Chondrocyte (in vitro differentiated cells): ENCODE results near the gene LRRC9. TPM values are rescaled to one million over a fixed set of nuclear protein-coding genes. Genes with fewer than 3 reads are reported as not detected.

Source experiments
- DNase-seq: peaks from one replicate; pipeline ENCODE4 v3.0.0; 2021; ENCODE audit warnings: mixed read lengths, low spot score
- H3K27ac Mint-ChIP-seq: one replicate; pipeline ENCODE4 v1.8.0; 2021; ENCODE audit warnings: mild to moderate bottlenecking, moderate library complexity, mixed read lengths; ENCODE audit not compliant: unreplicated experiment
- H3K27me3 Mint-ChIP-seq: 2 replicates; pipeline ENCODE4 v1.8.0; 2021; ENCODE audit warnings: low read depth, mixed read lengths
- H3K36me3 Mint-ChIP-seq: 2 replicates; pipeline ENCODE4 v1.8.0; 2021; ENCODE audit warnings: low read depth, mixed read lengths
- H3K4me1 Mint-ChIP-seq: 2 replicates; pipeline ENCODE4 v1.8.0; 2021; ENCODE audit warnings: low read depth, mild to moderate bottlenecking, mixed read lengths
- H3K4me3 Mint-ChIP-seq: one replicate; pipeline ENCODE4 v1.8.0; 2021; ENCODE audit warnings: mild to moderate bottlenecking, moderate library complexity, mixed read lengths; ENCODE audit not compliant: unreplicated experiment
- H3K9me3 Mint-ChIP-seq: 2 replicates; pipeline ENCODE4 v1.8.0; 2021; ENCODE audit warnings: low read depth, mixed read lengths
- total RNA-seq: library from RNA; stranded (reverse); gene quantifications from 3 replicates; pipeline ENCODE4 v1.2.1, GENCODE V29; 2021
- TF ChIP-seq, protein P1 (sequence below): fragments of 200-600 bp; sonication (generic); IDR thresholded peaks from 2 replicates; pipeline ENCODE4 v1.5.0; 2021; ENCODE audit warnings: antibody characterized with exemption, mild to moderate bottlenecking, moderate library complexity

Gene LRRC9
- total RNA-seq, 1 donor from 2014 or later: not detected

DNA sequence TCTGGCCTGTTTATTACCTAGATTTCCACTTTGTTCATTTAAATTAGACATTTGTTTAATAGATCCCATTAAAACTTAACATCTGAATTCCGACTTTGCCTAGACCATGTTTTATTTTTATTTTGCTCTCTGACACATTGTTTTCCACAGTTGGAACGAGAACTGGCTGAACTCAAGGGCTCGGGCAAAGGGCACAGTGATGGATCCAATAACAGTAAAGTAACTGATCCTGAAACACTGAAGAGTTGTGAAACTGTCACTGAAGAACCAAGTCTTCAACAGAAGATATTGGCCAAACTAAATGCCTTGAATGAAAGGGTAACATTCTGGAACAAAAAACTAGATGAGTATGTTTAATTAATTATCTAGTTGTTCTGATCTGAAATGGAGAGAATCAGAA is 39.7 kb downstream of the LRRC9 start:
- TF ChIP-seq, protein P1, sequence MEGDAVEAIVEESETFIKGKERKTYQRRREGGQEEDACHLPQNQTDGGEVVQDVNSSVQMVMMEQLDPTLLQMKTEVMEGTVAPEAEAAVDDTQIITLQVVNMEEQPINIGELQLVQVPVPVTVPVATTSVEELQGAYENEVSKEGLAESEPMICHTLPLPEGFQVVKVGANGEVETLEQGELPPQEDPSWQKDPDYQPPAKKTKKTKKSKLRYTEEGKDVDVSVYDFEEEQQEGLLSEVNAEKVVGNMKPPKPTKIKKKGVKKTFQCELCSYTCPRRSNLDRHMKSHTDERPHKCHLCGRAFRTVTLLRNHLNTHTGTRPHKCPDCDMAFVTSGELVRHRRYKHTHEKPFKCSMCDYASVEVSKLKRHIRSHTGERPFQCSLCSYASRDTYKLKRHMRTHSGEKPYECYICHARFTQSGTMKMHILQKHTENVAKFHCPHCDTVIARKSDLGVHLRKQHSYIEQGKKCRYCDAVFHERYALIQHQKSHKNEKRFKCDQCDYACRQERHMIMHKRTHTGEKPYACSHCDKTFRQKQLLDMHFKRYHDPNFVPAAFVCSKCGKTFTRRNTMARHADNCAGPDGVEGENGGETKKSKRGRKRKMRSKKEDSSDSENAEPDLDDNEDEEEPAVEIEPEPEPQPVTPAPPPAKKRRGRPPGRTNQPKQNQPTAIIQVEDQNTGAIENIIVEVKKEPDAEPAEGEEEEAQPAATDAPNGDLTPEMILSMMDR: no peak
- peaks cover 26% of the 10 kb centered on the region for H3K9me3 Mint-ChIP-seq
- peaks cover 8% of the 10 kb centered on the region for H3K27me3 Mint-ChIP-seq
- H3K4me1 Mint-ChIP-seq: no peaks in the 10 kb centered on the region
- no peak for DNase-seq
- peaks cover 9% of the 10 kb centered on the region for H3K36me3 Mint-ChIP-seq
- no peak overlapping the region for H3K27ac Mint-ChIP-seq
- no peak overlapping the region for H3K4me3 Mint-ChIP-seq

DNA sequence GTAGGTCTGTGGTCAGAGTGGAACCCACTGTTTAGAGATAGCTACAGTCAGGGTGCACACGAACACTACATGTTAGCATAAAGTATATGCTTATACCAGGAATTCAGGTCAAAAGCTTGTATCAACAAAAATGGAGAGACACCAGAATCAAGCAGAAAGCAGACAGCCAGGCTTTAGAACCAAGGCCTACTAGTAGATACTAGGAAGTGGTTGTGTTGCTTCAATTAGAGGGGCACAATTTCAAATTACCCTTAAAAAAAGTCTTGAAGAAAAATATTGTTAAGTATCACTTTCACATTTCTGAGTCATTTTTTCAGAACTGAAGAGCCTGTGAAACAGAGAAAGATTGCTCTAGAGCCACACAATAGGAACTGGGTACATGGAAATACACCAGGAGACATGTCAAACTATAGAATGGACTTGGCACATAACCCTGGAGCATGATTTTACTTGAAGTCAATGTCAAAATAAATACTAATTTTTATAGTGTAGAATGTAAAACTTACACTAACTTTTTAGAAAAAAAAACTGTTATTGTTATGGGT is 41.6 kb downstream of the LRRC9 start:
- peaks cover 9% of the 10 kb centered on the region for H3K9me3 Mint-ChIP-seq

DNA sequence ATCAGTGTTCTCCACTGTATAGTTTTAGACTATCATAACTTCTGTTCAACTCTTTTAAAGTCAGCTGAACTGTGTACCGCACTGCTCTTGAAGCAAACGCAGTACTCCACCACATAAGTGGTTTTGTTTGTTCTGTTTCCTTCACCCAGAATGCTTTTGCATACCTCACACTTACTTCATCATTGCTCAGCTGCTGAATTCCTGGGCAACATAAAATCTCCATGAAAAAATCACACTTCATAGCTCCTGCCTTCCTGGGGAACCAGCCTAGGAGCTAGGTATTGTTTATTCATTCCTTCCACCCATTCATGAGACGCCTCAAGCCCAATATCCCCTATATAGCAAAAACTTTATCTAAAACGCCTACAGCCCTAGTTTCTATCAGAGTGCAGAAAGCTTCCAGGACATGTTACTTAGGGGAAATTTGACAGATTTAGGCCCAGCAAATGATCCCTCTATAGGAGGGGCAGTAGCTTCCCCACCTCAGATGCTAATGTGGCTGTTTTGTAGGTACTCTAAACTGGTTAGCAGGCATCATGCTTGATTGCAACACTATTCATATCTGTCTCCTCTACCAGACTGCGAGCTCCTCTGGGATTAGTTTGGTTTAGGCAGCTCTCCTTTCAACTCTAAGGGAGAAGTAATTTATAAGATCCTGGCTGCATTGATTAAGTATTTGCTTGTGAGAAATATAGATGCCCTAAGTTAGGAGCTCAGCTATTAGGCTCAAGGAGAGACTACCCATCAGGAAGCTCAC is 44.5 kb downstream of the LRRC9 start:
- Mint-ChIP-seq H3K36me3 (no peaks in the 10 kb centered on the region), H3K4me3 (no peak overlapping the region), H3K4me1 (peaks cover 11% of the 10 kb centered on the region), H3K27me3 (peaks cover 5% of the 10 kb centered on the region), H3K27ac (no peak overlapping the region), H3K9me3 (no peaks in the 10 kb centered on the region)
- no peak for DNase-seq
- TF ChIP-seq, protein P1: no peak

More for the DNA sequence above, 41.6 kb downstream of the LRRC9 start:
- no peak overlapping the region for H3K27ac Mint-ChIP-seq
- H3K36me3 Mint-ChIP-seq: peaks cover 2% of the 10 kb centered on the region
- H3K4me1 Mint-ChIP-seq: peaks cover 8% of the 10 kb centered on the region
- TF ChIP-seq, protein P1: no peak
- no peak for DNase-seq
- no peak overlapping the region for H3K4me3 Mint-ChIP-seq
- H3K27me3 Mint-ChIP-seq: peaks cover 2% of the 10 kb centered on the region

DNA sequence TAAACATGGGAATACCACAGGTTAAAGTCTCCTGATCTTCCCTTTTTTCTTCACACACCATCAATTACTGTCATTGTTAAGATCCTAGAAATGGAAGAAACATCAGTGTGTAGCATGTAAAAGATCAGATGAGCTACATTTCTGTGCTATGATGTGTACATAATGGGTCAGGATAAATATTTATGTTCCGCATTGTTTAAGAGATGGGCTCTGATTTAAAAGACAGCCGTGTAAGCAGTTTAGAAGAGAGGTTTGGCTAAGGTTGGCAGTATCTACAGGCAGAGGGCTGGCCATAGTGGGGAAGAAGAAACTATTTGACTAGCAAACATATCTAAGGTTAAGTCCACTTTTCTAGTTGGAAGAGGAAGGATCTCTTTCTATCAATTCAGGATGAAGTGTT is 49.4 kb downstream of the LRRC9 start:
- DNase-seq: no peak
- H3K27me3 Mint-ChIP-seq: peaks cover 5% of the 10 kb centered on the region
- TF ChIP-seq, protein P1: no peak
- H3K4me3 Mint-ChIP-seq: no peak overlapping the region
- H3K4me1 Mint-ChIP-seq: peaks cover 11% of the 10 kb centered on the region
- H3K27ac Mint-ChIP-seq: no peak overlapping the region
- no peaks in the 10 kb centered on the region for H3K36me3 Mint-ChIP-seq
- peaks cover 3% of the 10 kb centered on the region for H3K9me3 Mint-ChIP-seq

DNA sequence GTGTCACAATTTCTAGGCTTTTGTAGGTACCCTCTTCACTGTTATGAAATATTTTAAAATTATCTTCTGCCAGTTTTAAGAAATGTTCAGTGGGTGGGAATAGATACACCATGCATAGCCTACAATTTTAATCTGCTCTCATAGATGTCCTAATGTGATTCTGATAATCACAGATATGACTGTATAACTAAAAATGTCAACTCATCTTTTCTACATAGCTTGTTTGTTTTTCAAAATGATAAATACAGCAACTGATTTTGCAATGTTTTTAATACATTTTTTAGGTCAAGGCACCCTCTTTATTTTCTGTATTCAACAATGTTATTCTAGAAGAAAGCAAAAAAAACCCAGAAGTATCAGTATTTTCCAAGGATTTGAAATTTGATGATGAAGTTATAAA is 61.6 kb downstream of the LRRC9 start:
- no peaks in the 10 kb centered on the region for H3K4me1 Mint-ChIP-seq
- TF ChIP-seq, protein P1: no peak
- no peak overlapping the region for H3K27ac Mint-ChIP-seq
- H3K36me3 Mint-ChIP-seq: no peaks in the 10 kb centered on the region
- DNase-seq: no peak
- H3K27me3 Mint-ChIP-seq: peaks cover 7% of the 10 kb centered on the region
- no peaks in the 10 kb centered on the region for H3K9me3 Mint-ChIP-seq
- H3K4me3 Mint-ChIP-seq: no peak overlapping the region
